Left ventricle myocardium inferior (tissue), 1 donor: ENCODE results near the gene EID1. TPM values are rescaled to one million over a fixed set of nuclear protein-coding genes. Genes with fewer than 3 reads are reported as not detected.
"Not testable (repeated sequence)": the region's sequence is repeated elsewhere in the genome, so short reads cannot be mapped to it uniquely, and the experiment has no call there.

Experiments
- DNase-seq: peaks from one replicate; pipeline ENCODE4 v3.0.0-alpha.2; 2020
- H3K27ac ChIP-seq: fragments of 200-600 bp; replicated peaks from 2 replicates; pipeline ENCODE4 v1.8.0; 2021
- H3K27me3 ChIP-seq: fragments of 200-600 bp; 2 replicates; pipeline ENCODE4 v1.8.0; 2021; ENCODE audit warnings: low read depth
- H3K36me3 ChIP-seq: fragments of 200-600 bp; 2 replicates; pipeline ENCODE4 v1.8.0; 2021
- H3K4me1 ChIP-seq: fragments of 200-600 bp; 2 replicates; pipeline ENCODE4 v1.8.0; 2021
- H3K4me3 ChIP-seq: fragments of 200-600 bp; 2 replicates; pipeline ENCODE4 v1.8.0; 2021; ENCODE audit warnings: mild to moderate bottlenecking, moderate library complexity
- H3K9me3 ChIP-seq: fragments of 200-600 bp; replicated peaks from 2 replicates; pipeline ENCODE4 v1.8.0; 2021
- CTCF ChIP-seq: fragments of 200-600 bp; IDR thresholded peaks from 2 replicates; pipeline ENCODE4 v1.8.0; 2021; ENCODE audit warnings: antibody characterized with exemption, mild to moderate bottlenecking, borderline replicate concordance
- intact Hi-C: fragments of 100-400 bp; cut with micrococcal nuclease; formaldehyde crosslinking; loops from one replicate; pipeline ENCODE4 v1.11.0; 2022
- total RNA-seq: library from RNA; stranded (reverse); fragmentation: NEBNext Ultra II Directional; extraction: Animal tissue kit (Norgen Biotek cat#: 25700); gene quantifications from one replicate; pipeline ENCODE4 v1.2.1, GENCODE V29; 2021
- donor health status: DM: no; HTN: yes; CAD: no; lungs with severe emphysema.

The EID1 gene
- total RNA-seq, 1 donor from 2014 or later = 227 TPM

- intact Hi-C loops = no loop called here
- no peaks in the 10 kb centered on the region for H3K4me1 ChIP-seq
- no peak for TF ChIP-seq CTCF
- no peak overlapping the region for H3K4me3 ChIP-seq
- H3K9me3 ChIP-seq = no peaks in the 10 kb centered on the region
- peak overlapping the region; percentile 74 for H3K27ac ChIP-seq
- no peak for DNase-seq
- no peaks in the 10 kb centered on the region for H3K36me3 ChIP-seq
- H3K27me3 ChIP-seq = peaks cover 17% of the 10 kb centered on the region
These were observed 20.1 kb downstream of the EID1 start for GRCh38 chr15:48898032-48898431.

- Histone ChIP-seq H3K27ac (peak overlapping the region; percentile 74), H3K4me3 (no peak overlapping the region)
These were observed 20.5 kb downstream of the EID1 start for GRCh38 chr15:48898446-48898845.

GRCh38 chr15:48899793-48900192, 21.9 kb downstream of the EID1 start:
- H3K36me3 ChIP-seq = no peaks in the 10 kb centered on the region
- no peak overlapping the region for H3K4me3 ChIP-seq
- no peak for DNase-seq
- no peak for TF ChIP-seq CTCF
- intact Hi-C loops = no loop called here
- H3K27ac ChIP-seq = no peak overlapping the region
- H3K4me1 ChIP-seq = no peaks in the 10 kb centered on the region
- peaks cover 16% of the 10 kb centered on the region for H3K27me3 ChIP-seq
- no peaks in the 10 kb centered on the region for H3K9me3 ChIP-seq

More at GRCh38 chr15:48898446-48898845, 20.5 kb downstream of the EID1 start:
- Histone ChIP-seq H3K27me3 (peaks cover 17% of the 10 kb centered on the region), H3K9me3 (no peaks in the 10 kb centered on the region), H3K36me3 (no peaks in the 10 kb centered on the region), H3K4me1 (no peaks in the 10 kb centered on the region)
- DNase-seq = no peak
- TF ChIP-seq CTCF = no peak
- intact Hi-C loops = no loop called here

DNA sequence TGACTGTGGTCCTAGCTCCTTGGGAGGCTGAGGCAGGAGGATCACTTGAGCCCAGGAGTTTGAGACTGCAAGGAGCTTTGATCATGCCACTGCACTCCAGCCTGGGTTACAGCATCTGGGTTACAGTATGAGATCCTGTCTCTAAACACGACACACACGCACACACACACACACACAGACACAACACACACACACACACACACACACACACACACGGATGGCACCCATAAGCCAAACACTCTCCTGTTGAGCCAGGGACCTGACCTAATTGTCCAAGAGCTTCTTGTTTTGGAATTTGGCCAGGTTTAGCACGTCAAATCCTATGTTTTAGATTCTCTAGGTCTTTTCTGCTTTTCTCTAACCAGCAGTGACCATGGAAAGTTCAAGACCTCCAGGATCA, 26.8 kb downstream of the EID1 start:
- intact Hi-C loops = no loop called here
- Histone ChIP-seq H3K9me3 (no peaks in the 10 kb centered on the region), H3K4me1 (no peaks in the 10 kb centered on the region), H3K36me3 (no peaks in the 10 kb centered on the region), H3K27ac (no peak overlapping the region), H3K27me3 (no peaks in the 10 kb centered on the region), H3K4me3 (no peak overlapping the region)
- TF ChIP-seq CTCF = no peak
- DNase-seq = no peak

DNA sequence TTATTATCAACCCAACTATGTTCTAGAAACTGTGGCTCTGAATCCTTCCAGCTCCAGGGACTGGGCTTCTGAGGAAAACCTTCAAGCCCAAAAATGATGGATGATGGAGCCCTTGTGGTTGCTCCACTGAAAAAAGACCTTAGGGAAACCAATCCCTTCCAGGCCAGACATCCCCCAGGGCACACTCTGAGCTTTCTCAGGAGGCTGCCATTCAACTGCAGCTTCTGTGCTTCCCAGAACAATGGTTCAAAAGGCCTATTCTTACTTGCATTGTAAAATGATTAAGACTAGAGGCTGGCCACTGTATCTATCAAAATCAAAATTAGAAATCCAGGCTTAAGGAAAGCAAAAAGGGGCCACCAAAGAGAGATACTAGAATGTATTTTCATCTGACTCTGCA, 27.3 kb downstream of the EID1 start:
- TF ChIP-seq CTCF = no peak
- Histone ChIP-seq H3K9me3 (no peaks in the 10 kb centered on the region), H3K27me3 (no peaks in the 10 kb centered on the region), H3K4me1 (no peaks in the 10 kb centered on the region), H3K4me3 (no peak overlapping the region), H3K27ac (no peak overlapping the region), H3K36me3 (no peaks in the 10 kb centered on the region)
- intact Hi-C loops = no loop called here
- no peak for DNase-seq

DNA sequence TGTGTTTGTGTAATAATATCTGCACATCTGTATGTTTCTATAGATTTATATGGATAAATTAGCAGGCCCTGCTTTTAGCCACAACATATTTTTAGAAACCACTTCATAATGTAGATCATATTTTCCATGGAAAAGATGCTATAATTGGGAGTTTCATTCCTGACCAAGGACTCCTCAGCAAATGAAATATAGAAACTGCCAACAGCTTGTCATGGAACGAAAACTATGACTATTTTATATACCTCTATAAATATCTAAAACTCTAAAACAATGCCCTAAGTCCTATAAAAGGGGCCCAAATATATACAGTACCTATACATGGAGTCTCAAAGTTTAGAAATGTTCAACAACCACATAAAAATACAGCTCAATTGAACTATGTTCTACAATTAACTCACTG, 27.9 kb downstream of the EID1 start:
- Histone ChIP-seq H3K4me1 (no peaks in the 10 kb centered on the region), H3K36me3 (no peaks in the 10 kb centered on the region), H3K27me3 (no peaks in the 10 kb centered on the region), H3K4me3 (no peak overlapping the region), H3K9me3 (no peaks in the 10 kb centered on the region), H3K27ac (no peak overlapping the region)
- no peak for DNase-seq
- intact Hi-C loops = no loop called here
- no peak for TF ChIP-seq CTCF

DNA sequence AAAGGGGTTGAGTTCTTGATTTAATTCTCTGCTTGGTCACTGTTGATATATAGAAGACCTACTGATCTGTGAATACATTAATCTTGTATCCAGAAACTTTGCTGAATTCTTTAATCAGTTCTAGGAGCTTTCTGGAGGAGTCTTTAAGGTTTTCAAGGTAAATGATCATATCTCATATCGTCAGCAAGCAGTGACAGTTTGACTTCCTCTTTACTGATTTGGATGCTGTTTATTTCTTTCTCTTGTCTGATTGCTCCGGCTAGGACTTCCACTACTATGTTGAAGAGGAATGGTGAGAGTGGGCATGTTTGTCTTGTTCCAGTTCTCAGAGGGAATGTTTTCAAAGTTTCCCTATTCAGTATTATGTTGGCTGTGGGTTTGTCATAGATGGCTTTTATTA, 31.4 kb downstream of the EID1 start:
- intact Hi-C loops, H3K9me3 ChIP-seq, H3K27ac ChIP-seq, H3K4me3 ChIP-seq, H3K36me3 ChIP-seq, H3K27me3 ChIP-seq, H3K4me1 ChIP-seq, DNase-seq: not testable (repeated sequence)

- H3K9me3 ChIP-seq, H3K36me3 ChIP-seq, H3K27ac ChIP-seq, H3K27me3 ChIP-seq, DNase-seq, H3K4me3 ChIP-seq, intact Hi-C loops, H3K4me1 ChIP-seq: not testable (repeated sequence)
These were observed 32.6 kb downstream of the EID1 start for GRCh38 chr15:48910554-48910953.
